K562 (cell line): ENCODE data around the gene SPAG16. TPM values are rescaled to one million over a fixed set of nuclear protein-coding genes. Genes with fewer than 3 reads are reported as not detected.

Experiments used
- BMI1 ChIP-seq: fragments of 150-350 bp; IDR thresholded peaks from 2 replicates; pipeline ENCODE4 v1.6.1; 2014; ENCODE audit warnings: low read length
- CBFA2T2 ChIP-seq: fragments of 450-650 bp; conservative IDR thresholded peaks from 2 replicates; pipeline ENCODE4 v1.6.1; 2017; ENCODE audit warnings: mild to moderate bottlenecking
- CBX3 ChIP-seq, 2 experiments: IDR thresholded peaks; 1 replicate in 1 of 2; 2 replicates in 1 of 2; pipeline ENCODE4 v1.6.1; 2012; ENCODE audit warnings: inconsistent platforms in 2 of 2, low read length in 2 of 2, borderline replicate concordance in 1 of 2, control low read depth in 1 of 2
- E2F1 ChIP-seq: sonication (generic); formaldehyde crosslinking; IDR thresholded peaks from 2 replicates; pipeline ENCODE4 v1.8.1; 2023; ENCODE audit warnings: mild to moderate bottlenecking, missing genetic modification reagents, moderate library complexity
- FOXJ3 ChIP-seq: sonication (generic); formaldehyde crosslinking; IDR thresholded peaks from 2 replicates; pipeline ENCODE4 v1.4.0; 2020; ENCODE audit warnings: mild to moderate bottlenecking, missing genetic modification reagents
- LCOR ChIP-seq: sonication (generic); formaldehyde crosslinking; IDR thresholded peaks from 2 replicates; pipeline ENCODE4 v1.8.0; 2022; ENCODE audit warnings: mild to moderate bottlenecking, missing genetic modification reagents
- MYNN ChIP-seq, 2 experiments: sonication (generic); formaldehyde crosslinking in 1 of 2; IDR thresholded peaks; 2 replicates each; pipeline versions ENCODE4 v1.5.0 to v1.6.1; 2016 to 2020; ENCODE audit warnings: antibody characterized with exemption in 1 of 2, missing genetic modification reagents in 1 of 2
- PCBP1 ChIP-seq: fragments of 200-400 bp; formaldehyde crosslinking; IDR thresholded peaks from 2 replicates; pipeline ENCODE4 v1.6.1; 2018; ENCODE audit warnings: mild to moderate bottlenecking, low read depth, low read length; ENCODE audit not compliant: poor library complexity, severe bottlenecking
- PHB2 ChIP-seq: fragments of 450-650 bp; IDR thresholded peaks from 2 replicates; pipeline ENCODE4 v1.6.1; 2017; ENCODE audit warnings: low read depth
- POLR2A ChIP-seq: fragments of 450-650 bp; conservative IDR thresholded peaks from 2 replicates; pipeline ENCODE4 v1.6.1; 2016
- POLR2G ChIP-seq: fragments of 200-400 bp; formaldehyde crosslinking; IDR thresholded peaks from 2 replicates; pipeline ENCODE4 v1.6.1; 2017; ENCODE audit warnings: low read depth, mild to moderate bottlenecking, antibody characterized with exemption, low read length, moderate library complexity
- PTTG1 ChIP-seq: fragments of 450-650 bp; IDR thresholded peaks from 2 replicates; pipeline ENCODE4 v1.6.1; 2016; ENCODE audit warnings: low read depth, mild to moderate bottlenecking, missing genetic modification characterization, missing compliant biosample characterization
- RFX1 ChIP-seq: fragments of 450-650 bp; IDR thresholded peaks from 2 replicates; pipeline ENCODE4 v1.6.1; 2016; ENCODE audit warnings: mild to moderate bottlenecking, moderate library complexity
- THRB ChIP-seq: fragments of 450-650 bp; formaldehyde crosslinking; conservative IDR thresholded peaks from 2 replicates; pipeline ENCODE4 v1.4.0; 2022; ENCODE audit warnings: mild to moderate bottlenecking, missing genetic modification characterization
- YY1 ChIP-seq, 3 experiments: IDR thresholded peaks; 2 replicates each; pipeline ENCODE4 v1.6.1; 2011; ENCODE audit warnings: low read length in 2 of 3, mild to moderate bottlenecking in 2 of 3, moderate library complexity in 2 of 3, borderline replicate concordance in 1 of 3, control low read depth in 1 of 3, low read depth in 1 of 3; ENCODE audit not compliant: insufficient read depth in 3 of 3, insufficient replicate concordance in 2 of 3, control insufficient read depth in 1 of 3, insufficient read length in 1 of 3; ENCODE audit errors: extremely low read depth in 1 of 3
- ZFP30 ChIP-seq: fragments of 250-450 bp; sonication (Bioruptor Pico); IDR thresholded peaks from 2 replicates; pipeline ENCODE4 v1.8.0; 2022; ENCODE audit warnings: moderate library complexity, mild to moderate bottlenecking, inconsistent platforms, borderline replicate concordance
- ZNF561 ChIP-seq: fragments of 450-650 bp; formaldehyde crosslinking; conservative IDR thresholded peaks from 2 replicates; pipeline ENCODE4 v1.4.0; 2020; ENCODE audit warnings: mild to moderate bottlenecking, moderate library complexity
- ZNF699 ChIP-seq: fragments of 250-450 bp; sonication (Bioruptor Pico); IDR thresholded peaks from 2 replicates; pipeline ENCODE4 v1.8.0; 2021; ENCODE audit warnings: mild to moderate bottlenecking, moderate library complexity; ENCODE audit not compliant: insufficient replicate concordance
- polyA plus RNA-seq, 8 experiments: library from polyadenylated mRNA; depleted of rRNA in 4 of 8; stranded (reverse) in 5 of 8; unstranded in 3 of 8; fragments of >200 nt; fragmentation: Nextera tagmentation in 2 of 8; fragmentation: Illumina TruSeq in 1 of 8; extraction: Ambion mirVana in 2 of 8; extraction: Trizol in 1 of 8; gene quantifications; 2 replicates each; pipeline versions ENCODE4 v1.2.1 to v1.2.3, GENCODE V29; 2011 to 2014; ENCODE audit warnings: inconsistent platforms in 1 of 8, missing spikeins in 1 of 8
- total RNA-seq, 7 experiments: library from RNA; depleted of rRNA in 6 of 7; stranded (reverse); fragments of >200 nt in 6 of 7; fragmentation: Illumina TruSeq in 2 of 7; extraction: Trizol in 2 of 7; gene quantifications; 2 replicates each; pipeline versions ENCODE4 v1.2.1 to v1.2.3, GENCODE V29; 2011 to 2021; ENCODE audit warnings: low replicate concordance in 1 of 7
- TF ChIP-seq, protein P1 (sequence below), 2 experiments: fragments of 250-450 bp in 1 of 2; fragments of 450-650 bp in 1 of 2; sonication (Bioruptor Pico) in 1 of 2; IDR thresholded peaks; 2 replicates each; pipeline versions ENCODE4 v1.6.1 to v1.8.0; 2016 to 2021; ENCODE audit warnings: mild to moderate bottlenecking in 2 of 2, moderate library complexity in 2 of 2, missing compliant biosample characterization in 1 of 2, missing genetic modification characterization in 1 of 2
- TF ChIP-seq, protein P2 (sequence below), 2 experiments: IDR thresholded peaks; 2 replicates each; pipeline ENCODE4 v1.6.1; 2011; ENCODE audit warnings: borderline replicate concordance in 1 of 2, control low read depth in 1 of 2, low read depth in 1 of 2, low read length in 1 of 2, mild to moderate bottlenecking in 1 of 2, mixed read lengths in 1 of 2, moderate library complexity in 1 of 2; ENCODE audit not compliant: insufficient read depth in 1 of 2, insufficient read length in 1 of 2, poor library complexity in 1 of 2, severe bottlenecking in 1 of 2; ENCODE audit errors: extremely low read depth in 1 of 2

The SPAG16 gene
- total and polyA plus RNA-seq, 9 of the 15 experiments (the other 6 are each of a cell fraction or from before 2014, with no cell fraction given): 0.98 to 5.9 (median 3.5) TPM

GRCh38 chr2:213284105-213285090 lies at the start of gene SPAG16 (continued):
- TF ChIP-seq YY1 (IDR thresholded peaks at IDR 0.05; ENCODE audit: borderline replicate concordance in 1 of 3, control insufficient read depth in 1 of 3, extremely low read depth in 1 of 3, insufficient read depth in 3 of 3, insufficient read length in 1 of 3, insufficient replicate concordance in 2 of 3, low read depth in 1 of 3, low read length in 2 of 3): peak in 1 of 3 experiments; percentile 10
- TF ChIP-seq RFX1: peak; percentile 93
- TF ChIP-seq, protein P1, sequence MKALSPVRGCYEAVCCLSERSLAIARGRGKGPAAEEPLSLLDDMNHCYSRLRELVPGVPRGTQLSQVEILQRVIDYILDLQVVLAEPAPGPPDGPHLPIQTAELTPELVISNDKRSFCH (CRISPR knock-in tag; IDR thresholded peaks at IDR 0.05): no peak
- TF ChIP-seq, protein P1 (tag; IDR thresholded peaks at IDR 0.05): no peak
- TF ChIP-seq POLR2G: peak; percentile 66
- TF ChIP-seq POLR2A: no peak
- TF ChIP-seq, protein P2, sequence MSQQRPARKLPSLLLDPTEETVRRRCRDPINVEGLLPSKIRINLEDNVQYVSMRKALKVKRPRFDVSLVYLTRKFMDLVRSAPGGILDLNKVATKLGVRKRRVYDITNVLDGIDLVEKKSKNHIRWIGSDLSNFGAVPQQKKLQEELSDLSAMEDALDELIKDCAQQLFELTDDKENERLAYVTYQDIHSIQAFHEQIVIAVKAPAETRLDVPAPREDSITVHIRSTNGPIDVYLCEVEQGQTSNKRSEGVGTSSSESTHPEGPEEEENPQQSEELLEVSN (IDR thresholded peaks at IDR 0.05; ENCODE audit: borderline replicate concordance in 1 of 2, extremely low read depth in 1 of 2, insufficient read depth in 1 of 2, insufficient read length in 1 of 2, low read depth in 1 of 2, low read length in 1 of 2, poor library complexity in 1 of 2, severe bottlenecking in 1 of 2): peak in 1 of 2 experiments; percentile 27
- peak; percentile 68; the same call in 1 of the 2 replicates for TF ChIP-seq MYNN (IDR thresholded peaks at IDR 0.05)
- TF ChIP-seq MYNN (CRISPR knock-in tag; IDR thresholded peaks at IDR 0.05): no peak
- TF ChIP-seq E2F1: no peak
- 0 out of 2 replicates have a peak, but pooled peaks have one; percentile 21 for TF ChIP-seq LCOR (CRISPR knock-in tag)
- no peak for TF ChIP-seq ZNF699
- TF ChIP-seq PCBP1: no peak
- no peak for TF ChIP-seq ZFP30
- TF ChIP-seq CBX3 (IDR thresholded peaks at IDR 0.05; ENCODE audit: borderline replicate concordance in 1 of 2, low read length in 2 of 2): no peak
- TF ChIP-seq FOXJ3 (CRISPR knock-in tag): no peak
- TF ChIP-seq PTTG1: no peak
- TF ChIP-seq BMI1: peak; percentile 37; the same call in 1 of the 2 replicates
- no peak for TF ChIP-seq PHB2
- TF ChIP-seq ZNF561: no peak
- no peak for TF ChIP-seq CBFA2T2
- no peak for TF ChIP-seq THRB
